Measurements from ENCODE around the gene PAPPA2. TPM values are rescaled to one million over a fixed set of nuclear protein-coding genes. Genes with fewer than 3 reads are reported as not detected.

Gene PAPPA2
- total and polyA plus RNA-seq, 10 of the 15 experiments (the other 5 are each of a cell fraction or from before 2014, with no cell fraction given), result under 0.01 to 0.06 (median 0.03) TPM; not detected in 7

DNA sequence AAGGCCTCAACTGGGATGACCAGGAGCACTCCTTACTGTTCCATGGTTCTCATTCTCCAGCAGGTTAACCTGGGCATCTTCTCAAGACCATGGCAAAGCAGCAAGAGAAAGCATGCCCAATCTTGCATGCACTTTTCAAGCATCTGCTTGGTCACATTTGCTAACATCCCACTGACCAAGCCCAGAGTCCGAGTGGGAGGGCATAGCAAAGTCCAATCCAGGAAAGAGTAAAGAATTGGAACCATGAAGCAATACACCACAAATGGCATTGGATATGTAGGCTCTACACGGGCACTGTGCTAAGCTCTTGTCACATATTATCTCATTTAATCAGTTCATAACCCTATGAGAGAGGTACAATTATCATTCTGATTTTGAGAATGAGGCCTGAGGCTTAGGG lies 73.6 kb downstream of the PAPPA2 start:
- H3K4me1 ChIP-seq (ENCODE audit: control insufficient read depth, insufficient read depth, low read length), result no peaks in the 10 kb centered on the region
- no peak for ATAC-seq
- H3K27ac ChIP-seq (ENCODE audit: control insufficient read depth, insufficient read depth), result no peak overlapping the region
- no peak for DNase-seq (ENCODE audit: low read depth, low spot score)
- in situ Hi-C loops (cut with MboI) (no loop called here), intact Hi-C loops (cut with micrococcal nuclease; ENCODE audit: unreplicated experiment) (no loop called here)
- no peaks in the 10 kb centered on the region for H3K9me3 ChIP-seq (replicated peaks; ENCODE audit: control insufficient read depth, insufficient read depth, low read length)
- no peak overlapping the region for H3K4me2 ChIP-seq (ENCODE audit: control insufficient read depth, insufficient read depth)
- RAD21 ChIA-PET (ENCODE audit: unreplicated experiment), result no interaction called here
- no TSS peak for BruUV-seq (replicated peaks)
- no peaks in the 10 kb centered on the region for H3K27me3 ChIP-seq (replicated peaks in 1 of 2; ENCODE audit: control insufficient read depth in 2 of 2, insufficient read depth in 2 of 2, low read length in 1 of 2)
- no peaks in the 10 kb centered on the region for H3K79me2 ChIP-seq (ENCODE audit: control insufficient read depth, insufficient read depth, low read length)
- POLR2A ChIA-PET, result no interaction called here
- no peak for FAIRE-seq
- no peaks in the 10 kb centered on the region for H4K20me1 ChIP-seq (ENCODE audit: control insufficient read depth, insufficient read depth)
- TF ChIP-seq DPF2 (IDR thresholded peaks at IDR 0.05) (no peak), FOS (IDR thresholded peaks at IDR 0.05; ENCODE audit: borderline replicate concordance, extremely low read depth, insufficient read length) (no peak), REST (IDR thresholded peaks at IDR 0.05; ENCODE audit: low read depth, low read length) (no peak), ETV6 (conservative IDR thresholded peaks at IDR 0.05 in 1 of 2, IDR thresholded peaks at IDR 0.05 in 1 of 2; ENCODE audit: borderline replicate concordance in 1 of 2, low read depth in 1 of 2) (no peak), BACH1 (IDR thresholded peaks at IDR 0.05; ENCODE audit: borderline replicate concordance) (no peak), NFYA (IDR thresholded peaks at IDR 0.05; ENCODE audit: borderline replicate concordance, low read depth, low read length) (no peak), CREM (IDR thresholded peaks at IDR 0.05; ENCODE audit: low read depth) (no peak), IRF4 (IDR thresholded peaks at IDR 0.05; ENCODE audit: low read depth, low read length) (no peak), CTCF (IDR thresholded peaks at IDR 0.05 in 2 of 3, conservative IDR thresholded peaks at IDR 0.05 in 1 of 3; ENCODE audit: control insufficient read depth in 2 of 3, extremely low read depth in 1 of 3, insufficient read depth in 1 of 3, low read depth in 3 of 3, low read length in 3 of 3) (no peak)
- TF ChIP-seq, protein P1, sequence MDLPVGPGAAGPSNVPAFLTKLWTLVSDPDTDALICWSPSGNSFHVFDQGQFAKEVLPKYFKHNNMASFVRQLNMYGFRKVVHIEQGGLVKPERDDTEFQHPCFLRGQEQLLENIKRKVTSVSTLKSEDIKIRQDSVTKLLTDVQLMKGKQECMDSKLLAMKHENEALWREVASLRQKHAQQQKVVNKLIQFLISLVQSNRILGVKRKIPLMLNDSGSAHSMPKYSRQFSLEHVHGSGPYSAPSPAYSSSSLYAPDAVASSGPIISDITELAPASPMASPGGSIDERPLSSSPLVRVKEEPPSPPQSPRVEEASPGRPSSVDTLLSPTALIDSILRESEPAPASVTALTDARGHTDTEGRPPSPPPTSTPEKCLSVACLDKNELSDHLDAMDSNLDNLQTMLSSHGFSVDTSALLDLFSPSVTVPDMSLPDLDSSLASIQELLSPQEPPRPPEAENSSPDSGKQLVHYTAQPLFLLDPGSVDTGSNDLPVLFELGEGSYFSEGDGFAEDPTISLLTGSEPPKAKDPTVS (IDR thresholded peaks at IDR 0.05; ENCODE audit: low read depth, low read length), result no peak
- TF ChIP-seq, protein P2, sequence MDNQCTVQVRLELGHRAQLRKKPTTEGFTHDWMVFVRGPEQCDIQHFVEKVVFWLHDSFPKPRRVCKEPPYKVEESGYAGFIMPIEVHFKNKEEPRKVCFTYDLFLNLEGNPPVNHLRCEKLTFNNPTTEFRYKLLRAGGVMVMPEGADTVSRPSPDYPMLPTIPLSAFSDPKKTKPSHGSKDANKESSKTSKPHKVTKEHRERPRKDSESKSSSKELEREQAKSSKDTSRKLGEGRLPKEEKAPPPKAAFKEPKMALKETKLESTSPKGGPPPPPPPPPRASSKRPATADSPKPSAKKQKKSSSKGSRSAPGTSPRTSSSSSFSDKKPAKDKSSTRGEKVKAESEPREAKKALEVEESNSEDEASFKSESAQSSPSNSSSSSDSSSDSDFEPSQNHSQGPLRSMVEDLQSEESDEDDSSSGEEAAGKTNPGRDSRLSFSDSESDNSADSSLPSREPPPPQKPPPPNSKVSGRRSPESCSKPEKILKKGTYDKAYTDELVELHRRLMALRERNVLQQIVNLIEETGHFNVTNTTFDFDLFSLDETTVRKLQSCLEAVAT (IDR thresholded peaks at IDR 0.05), result no peak
- CTCF ChIA-PET, result no interaction called here
- 0% methylated on average over 2 of the region's 2 CpGs for WGBS (ENCODE audit: insufficient coverage, insufficient replicate concordance, low lambda C conversion rate, missing lambda C conversion rate)
- SMC1A ChIA-PET (ENCODE audit: uncharacterized antibody, unreplicated experiment), result no interaction called here
- H3K9ac ChIP-seq (ENCODE audit: control insufficient read depth, insufficient read depth, low read length), result no peak overlapping the region
- no peak overlapping the region for H3K4me3 ChIP-seq
- no peak overlapping the region for H2AFZ ChIP-seq (ENCODE audit: control insufficient read depth, low read depth, low read length)
- H3K36me3 ChIP-seq (ENCODE audit: control insufficient read depth in 2 of 2, insufficient read depth in 2 of 2, low read length in 1 of 2), result no peaks in the 10 kb centered on the region
